IPS DF 6.9 (cell line): Measurements from ENCODE around the gene IL36RN.

ENCODE experiments used
- DNase-seq: peaks from one replicate; pipeline ENCODE4 v3.0.0-alpha.2; 2013; ENCODE audit warnings: low read depth, low spot score
- H3K27ac ChIP-seq: one replicate; pipeline ENCODE4 v1.5.1; 2013; ENCODE audit warnings: low read length, control low read depth
- H3K27me3 ChIP-seq: 2 replicates; pipeline ENCODE4 v1.6.1; 2013; ENCODE audit warnings: mild to moderate bottlenecking, low read length; ENCODE audit not compliant: control insufficient read depth, insufficient read depth
- H3K36me3 ChIP-seq: 2 replicates; pipeline ENCODE4 v1.6.1; 2013; ENCODE audit warnings: low read length; ENCODE audit not compliant: control insufficient read depth, insufficient read depth
- H3K4me1 ChIP-seq: 2 replicates; pipeline ENCODE4 v1.6.1; 2013; ENCODE audit warnings: low read length; ENCODE audit not compliant: control insufficient read depth, insufficient read depth
- H3K4me3 ChIP-seq: 2 replicates; pipeline ENCODE4 v1.5.1; 2013; ENCODE audit warnings: mild to moderate bottlenecking, low read length
- H3K9me3 ChIP-seq: 2 replicates; pipeline ENCODE4 v1.6.1; 2013; ENCODE audit warnings: low read length, inconsistent platforms; ENCODE audit not compliant: control insufficient read depth, insufficient read depth
- WGBS: extraction: QIAGEN DNeasy Blood & Tissue Kit; methylation state at CpG from one replicate; pipeline ENCODE4 v1.1.7; 2013; ENCODE audit warnings: mixed read lengths, missing lambda C conversion rate; ENCODE audit not compliant: insufficient read length, insufficient coverage; 5-methylcytosine and 5-hydroxymethylcytosine counted together

The IL36RN gene

GRCh38 chr2:113072584-113072983 is 13.6 kb downstream of the IL36RN start:
- Histone ChIP-seq H3K4me1 (no peaks in the 10 kb centered on the region), H3K27me3 (no peaks in the 10 kb centered on the region), H3K27ac (no peak overlapping the region), H3K36me3 (no peaks in the 10 kb centered on the region), H3K9me3 (no peaks in the 10 kb centered on the region), H3K4me3 (no peak overlapping the region)
- DNase-seq = no peak
- WGBS = no CpG with 5 or more reads among the region's 4 CpGs

- WGBS = no CpG with 5 or more reads among the region's 3 CpGs
- no peak overlapping the region for H3K4me3 ChIP-seq
- H3K4me1 ChIP-seq = no peaks in the 10 kb centered on the region
- no peak overlapping the region for H3K27ac ChIP-seq
- H3K9me3 ChIP-seq = no peaks in the 10 kb centered on the region
- no peaks in the 10 kb centered on the region for H3K27me3 ChIP-seq
- DNase-seq = no peak
- no peaks in the 10 kb centered on the region for H3K36me3 ChIP-seq
These were observed 14.4 kb downstream of the IL36RN start for GRCh38 chr2:113073325-113073834.

GRCh38 chr2:113075030-113075429 is 16.0 kb downstream of the IL36RN start:
- no peak for DNase-seq
- no CpG with 5 or more reads among the region's 5 CpGs for WGBS

GRCh38 chr2:113075600-113075999 is 16.6 kb downstream of the IL36RN start:
- H3K9me3 ChIP-seq = no peaks in the 10 kb centered on the region
- H3K36me3 ChIP-seq = no peaks in the 10 kb centered on the region
- H3K27me3 ChIP-seq = no peaks in the 10 kb centered on the region
- no CpG with 5 or more reads among the region's 3 CpGs for WGBS
- peaks cover 2% of the 10 kb centered on the region; the same call in 1 of the 2 replicates for H3K4me1 ChIP-seq
- H3K4me3 ChIP-seq = no peak overlapping the region
- no peak overlapping the region for H3K27ac ChIP-seq
- no peak for DNase-seq

More at GRCh38 chr2:113075030-113075429, 16.0 kb downstream of the IL36RN start:
- H3K27me3 ChIP-seq = no peaks in the 10 kb centered on the region
- no peaks in the 10 kb centered on the region for H3K36me3 ChIP-seq
- H3K9me3 ChIP-seq = no peaks in the 10 kb centered on the region
- no peak overlapping the region for H3K27ac ChIP-seq
- no peak overlapping the region for H3K4me3 ChIP-seq
- H3K4me1 ChIP-seq = no peaks in the 10 kb centered on the region; the same call in 1 of the 2 replicates

GRCh38 chr2:113076954-113077669 is 18.1 kb downstream of the IL36RN start:
- no peak for DNase-seq
- WGBS = no CpG with 5 or more reads among the region's 3 CpGs
- no peaks in the 10 kb centered on the region for H3K9me3 ChIP-seq
- no peaks in the 10 kb centered on the region for H3K36me3 ChIP-seq
- no peak overlapping the region for H3K4me3 ChIP-seq
- peaks cover 2% of the 10 kb centered on the region; the same call in 1 of the 2 replicates for H3K4me1 ChIP-seq
- no peaks in the 10 kb centered on the region for H3K27me3 ChIP-seq
- H3K27ac ChIP-seq = no peak overlapping the region

GRCh38 chr2:113077921-113078320 is 18.9 kb downstream of the IL36RN start:
- no peak for DNase-seq
- WGBS = no CpG with 5 or more reads among the region's 1 CpG

GRCh38 chr2:113078350-113078839 is 19.4 kb downstream of the IL36RN start:
- no CpG with 5 or more reads among the region's 6 CpGs for WGBS
- no peaks in the 10 kb centered on the region for H3K36me3 ChIP-seq
- H3K4me1 ChIP-seq = peaks cover 2% of the 10 kb centered on the region; the same call in 1 of the 2 replicates
- no peak overlapping the region for H3K4me3 ChIP-seq
- no peak for DNase-seq
- no peaks in the 10 kb centered on the region for H3K27me3 ChIP-seq
- H3K27ac ChIP-seq = no peak overlapping the region
- H3K9me3 ChIP-seq = no peaks in the 10 kb centered on the region

More at GRCh38 chr2:113077921-113078320, 18.9 kb downstream of the IL36RN start:
- Histone ChIP-seq H3K4me3 (no peak overlapping the region), H3K27me3 (no peaks in the 10 kb centered on the region), H3K4me1 (peaks cover 2% of the 10 kb centered on the region; the same call in 1 of the 2 replicates), H3K27ac (no peak overlapping the region), H3K9me3 (no peaks in the 10 kb centered on the region), H3K36me3 (no peaks in the 10 kb centered on the region)

- Histone ChIP-seq H3K4me3 (no peak overlapping the region), H3K4me1 (peaks cover 2% of the 10 kb centered on the region; the same call in 1 of the 2 replicates), H3K27me3 (no peaks in the 10 kb centered on the region), H3K36me3 (no peaks in the 10 kb centered on the region), H3K27ac (no peak overlapping the region), H3K9me3 (no peaks in the 10 kb centered on the region)
- no CpG with 5 or more reads among the region's 4 CpGs for WGBS
- DNase-seq = no peak
These were observed 20.1 kb downstream of the IL36RN start for GRCh38 chr2:113079131-113079530.

- peak; percentile 47 for DNase-seq
- Histone ChIP-seq H3K4me1 (peaks cover 2% of the 10 kb centered on the region; the same call in 1 of the 2 replicates), H3K4me3 (no peak overlapping the region), H3K27ac (no peak overlapping the region), H3K36me3 (no peaks in the 10 kb centered on the region), H3K27me3 (no peaks in the 10 kb centered on the region), H3K9me3 (no peaks in the 10 kb centered on the region)
- no CpG with 5 or more reads among the region's 9 CpGs for WGBS
These were observed 21.1 kb downstream of the IL36RN start for GRCh38 chr2:113080134-113080533.

- Histone ChIP-seq H3K27me3 (no peaks in the 10 kb centered on the region), H3K36me3 (no peaks in the 10 kb centered on the region), H3K4me3 (no peak overlapping the region), H3K27ac (no peak overlapping the region), H3K9me3 (no peaks in the 10 kb centered on the region), H3K4me1 (peaks cover 2% of the 10 kb centered on the region; the same call in 1 of the 2 replicates)
- no CpG with 5 or more reads among the region's 2 CpGs for WGBS
- DNase-seq = no peak
These were observed 22.7 kb downstream of the IL36RN start for GRCh38 chr2:113081488-113082210.
